ENCODE measurements around the gene RNF38.

RNF38 gene

DNA sequence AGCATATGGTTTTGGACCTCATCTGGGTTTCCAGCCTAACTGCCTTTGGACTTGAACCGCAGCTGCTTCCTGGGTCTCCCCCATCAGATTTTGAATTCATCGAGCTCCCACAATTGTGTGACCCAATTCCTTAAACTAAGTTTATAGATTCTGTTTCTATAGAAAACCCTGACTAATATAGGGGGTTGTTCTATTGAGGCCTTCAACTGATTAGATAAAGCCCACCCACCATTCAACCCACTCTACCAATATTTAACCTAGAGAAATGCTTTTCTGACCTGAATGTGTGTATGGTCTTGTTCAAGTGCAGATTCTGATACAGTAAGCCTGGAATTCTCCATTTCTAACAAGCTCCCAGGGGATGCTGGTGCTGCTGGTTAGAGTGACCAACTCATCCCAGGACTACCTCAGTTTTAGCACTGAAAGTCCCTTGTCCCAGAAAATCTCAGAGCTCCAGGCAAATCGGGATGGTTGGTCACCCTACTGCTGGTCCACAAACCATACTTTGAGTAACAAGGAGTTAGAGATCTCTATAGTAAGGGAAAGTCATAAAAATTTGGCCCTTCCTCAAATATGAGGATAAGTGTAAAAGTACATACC, 110.1 kb downstream of the RNF38 start:
- DNase-seq = no peak

DNA sequence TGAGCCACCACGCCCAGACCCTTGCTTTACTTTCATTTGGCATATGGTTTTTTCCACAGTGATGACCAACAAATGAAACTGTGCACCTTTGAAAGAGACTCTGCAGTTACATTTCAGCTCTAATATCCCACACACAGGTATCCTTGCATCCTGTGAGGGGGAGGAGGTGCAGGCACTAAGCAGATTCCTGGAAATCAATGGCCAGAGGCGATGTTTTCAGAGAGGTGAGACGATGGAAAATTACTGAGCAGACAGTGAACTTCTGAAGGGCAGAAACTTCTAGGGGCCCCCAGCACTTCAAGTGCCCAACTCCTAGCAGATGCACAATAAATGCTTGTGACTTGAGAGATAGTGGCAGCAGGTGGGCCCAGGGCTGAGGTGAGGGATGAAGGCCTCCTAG, 112.0 kb downstream of the RNF38 start:
- no peak for DNase-seq

Measured in HCEC 1CT (cell line).